ENCODE data around the gene TMCC2.
"Not testable (repeated sequence)": the region's sequence is repeated elsewhere in the genome, so short reads cannot be mapped to it uniquely, and the experiment has no call there.

The TMCC2 gene

DNA sequence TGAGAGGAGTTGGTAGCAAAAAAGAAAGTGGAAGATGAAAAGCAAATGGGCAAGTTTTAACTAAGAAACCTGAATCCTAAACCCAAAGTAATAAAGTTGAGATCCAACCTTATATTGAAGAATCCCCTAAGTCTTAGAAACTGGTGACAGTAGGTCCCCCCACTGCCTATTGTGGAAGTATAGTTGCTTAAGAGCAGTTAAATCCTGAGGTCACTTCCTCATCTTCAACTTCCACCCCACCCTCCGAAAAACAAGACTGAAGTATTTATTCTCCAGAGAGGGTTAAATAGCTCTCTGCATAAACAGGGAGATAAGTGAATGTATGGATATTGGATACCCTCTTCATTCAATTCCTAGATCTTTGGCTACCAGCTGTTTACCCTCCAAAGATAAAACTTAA lies 13.0 kb upstream of the TMCC2 start:
- no peak for DNase-seq (ENCODE audit: low spot score)

DNA sequence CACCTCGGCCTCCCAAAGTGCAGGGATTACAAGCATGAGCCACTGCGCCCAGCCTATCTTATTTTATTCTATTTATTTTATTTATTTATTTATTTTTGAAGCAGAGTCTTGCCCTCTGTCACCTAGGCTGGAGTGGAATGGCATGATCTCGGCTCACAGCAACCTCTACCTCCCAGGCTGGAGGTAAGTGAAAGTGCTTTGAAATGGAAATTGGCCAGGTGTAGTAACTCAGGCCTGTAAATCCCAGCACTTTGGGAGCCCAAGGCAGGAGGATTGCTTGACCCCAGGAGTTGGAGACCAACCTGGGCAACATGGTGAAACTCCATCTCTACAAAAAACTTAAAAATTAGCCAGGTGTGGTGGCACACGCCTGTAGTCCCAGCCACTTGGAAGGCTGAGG lies 11.2 kb upstream of the TMCC2 start:
- DNase-seq (ENCODE audit: low spot score): no peak

DNA sequence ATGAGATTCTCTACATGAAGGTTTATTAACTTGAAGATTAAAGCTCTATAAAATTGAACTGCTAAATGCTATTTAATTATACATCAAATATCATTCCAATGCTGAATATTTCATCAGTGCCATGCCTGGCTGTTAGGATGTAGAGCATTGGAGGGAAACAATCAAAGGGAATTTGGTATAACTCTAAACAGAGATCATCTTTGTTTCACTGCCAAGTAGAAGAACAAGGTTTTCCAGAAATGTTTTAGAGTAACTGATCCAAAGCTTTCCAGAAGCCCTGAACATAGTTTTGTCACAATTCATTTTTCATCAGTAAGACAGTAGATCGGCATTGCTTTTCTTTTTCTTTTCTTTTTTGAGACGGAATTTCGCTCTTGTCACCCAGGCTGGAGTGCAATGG lies 10.3 kb upstream of the TMCC2 start:
- DNase-seq (ENCODE audit: low spot score): no peak

DNA sequence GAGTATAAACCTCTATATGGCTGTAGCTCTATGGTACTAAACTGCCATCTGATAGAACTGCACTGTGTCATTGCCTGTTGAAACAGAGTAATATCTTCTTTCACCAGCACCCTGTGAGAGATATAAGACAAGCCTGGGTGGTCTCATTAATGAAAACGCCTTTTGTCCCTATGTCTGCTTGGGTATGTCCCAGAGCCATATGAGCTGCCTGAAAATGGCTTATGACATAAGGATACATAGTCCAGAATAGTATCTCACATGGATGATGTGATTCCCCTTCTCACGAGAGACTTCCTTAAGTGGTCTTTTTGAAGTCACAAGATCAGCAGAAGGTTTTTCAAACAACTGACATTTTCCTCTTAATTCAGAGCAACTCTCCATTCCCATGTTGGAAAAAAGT lies 7.3 kb upstream of the TMCC2 start:
- no peak for DNase-seq (ENCODE audit: low spot score)

DNA sequence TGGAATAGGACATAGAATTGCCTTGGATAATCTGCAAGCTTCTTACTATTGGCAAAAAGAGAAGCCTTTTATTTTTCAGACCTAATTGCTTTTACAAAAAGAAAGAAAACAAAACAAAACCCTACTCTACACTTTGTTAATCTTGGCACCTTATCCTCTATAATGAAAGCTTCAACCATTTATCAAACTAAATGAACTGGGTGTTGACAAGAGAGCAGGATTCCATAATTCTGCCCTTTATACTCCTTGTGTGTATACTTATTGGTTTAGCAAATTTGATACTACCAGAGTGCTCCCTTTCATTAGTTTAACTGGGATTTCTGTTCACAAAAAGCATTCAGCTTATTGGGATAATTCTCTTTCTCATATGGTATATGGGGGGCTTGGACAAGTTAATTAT lies 3.0 kb upstream of the TMCC2 start:
- no peak for DNase-seq (ENCODE audit: low spot score)

DNA sequence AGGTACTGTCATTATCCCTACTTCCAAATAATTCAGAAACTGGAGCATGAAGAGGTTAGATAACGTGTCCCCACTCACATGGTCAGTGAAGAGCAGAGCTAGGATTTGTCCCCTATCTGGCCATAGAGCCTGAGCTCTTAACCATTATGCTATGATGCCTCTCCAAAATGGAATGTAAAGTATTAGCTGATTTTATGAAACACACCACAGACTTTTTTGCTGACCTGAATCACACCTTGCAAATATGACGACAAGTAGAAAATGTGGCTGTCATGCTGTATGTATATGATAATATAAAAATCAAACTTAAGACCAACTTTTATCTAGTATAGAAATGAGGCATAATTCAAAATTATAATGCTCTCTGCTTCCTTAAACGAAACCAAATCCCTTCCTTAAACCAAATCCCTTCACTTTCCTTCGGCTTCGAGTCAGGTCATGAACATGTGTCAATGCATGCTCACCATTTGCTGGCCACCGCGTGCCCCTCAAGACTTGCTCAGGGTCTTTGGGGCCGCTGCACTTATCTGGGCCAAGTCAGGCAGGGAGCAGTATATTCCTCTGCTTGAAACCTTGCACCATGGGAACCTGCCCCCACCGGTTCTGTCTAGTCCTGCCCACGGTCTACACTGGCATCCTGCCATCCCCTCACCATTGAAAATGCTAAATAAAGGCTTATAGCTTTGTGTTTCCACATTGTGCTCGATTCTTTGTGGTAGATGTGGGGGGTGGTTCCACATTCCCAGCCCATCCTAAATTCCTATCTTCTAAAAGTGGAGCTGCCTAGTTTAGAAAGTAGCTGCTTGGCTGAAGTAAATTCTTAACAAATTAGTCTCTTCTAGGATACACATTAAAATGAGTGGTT lies 1.6 kb upstream of the TMCC2 start:
- no peak for DNase-seq (ENCODE audit: low spot score)

DNA sequence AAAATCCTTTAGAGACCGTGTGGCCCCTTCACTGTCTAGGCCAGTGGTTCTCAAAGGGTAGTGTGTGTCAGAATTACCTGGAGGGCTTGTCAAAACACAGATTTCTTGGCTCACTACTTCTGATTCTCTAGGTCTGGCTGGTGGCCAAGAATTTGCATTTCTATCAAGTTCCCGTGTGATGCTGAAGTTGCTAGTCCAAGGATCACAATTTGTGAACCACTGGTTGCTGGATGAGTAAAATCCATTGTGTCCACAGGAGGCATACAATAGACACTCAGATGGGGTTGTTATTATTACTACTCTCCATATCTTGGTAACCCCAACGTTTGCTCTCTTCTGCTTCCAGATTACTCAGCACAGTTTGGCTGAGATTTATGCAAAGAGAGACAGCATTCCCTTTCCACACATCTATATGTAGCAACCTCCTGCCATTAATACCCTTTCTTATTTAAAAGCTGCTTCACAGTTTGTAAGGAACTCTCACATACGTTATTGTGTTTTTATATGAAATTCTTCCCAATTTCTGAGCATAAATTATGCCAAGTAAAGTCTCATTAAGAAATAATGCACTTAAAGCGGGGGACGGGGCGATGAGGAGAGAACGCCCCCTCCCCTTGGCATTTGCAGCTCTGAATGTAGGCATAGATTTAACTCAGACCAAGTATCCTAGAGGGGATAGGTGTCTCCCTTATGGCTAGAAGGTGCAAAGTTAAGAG lies 720 bp upstream of the TMCC2 start:
- peak; percentile 44 for DNase-seq (ENCODE audit: low spot score)

DNA sequence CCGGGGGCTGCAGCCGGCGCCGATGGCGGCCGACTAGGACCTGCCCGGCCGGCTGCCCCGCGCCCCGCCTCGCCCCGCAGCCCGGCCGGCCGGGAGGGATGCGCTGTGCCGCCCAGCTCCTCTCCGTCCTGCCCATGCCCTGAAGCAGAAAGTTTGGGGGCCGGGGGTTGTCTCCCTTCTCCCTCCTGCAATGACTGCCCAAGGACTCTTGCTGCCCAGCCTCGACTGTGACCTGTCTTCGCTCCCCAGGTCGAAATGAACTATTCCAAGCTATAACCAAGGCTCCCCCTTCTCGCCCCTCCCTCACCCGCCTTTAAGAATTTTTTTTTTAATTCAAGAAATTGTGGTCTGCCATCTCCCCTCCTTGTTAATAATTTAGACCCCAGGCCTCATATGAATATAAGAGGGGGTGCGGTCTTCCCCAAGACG lies 361 bp downstream of the TMCC2 start:
- no peak for DNase-seq (ENCODE audit: low spot score)

DNA sequence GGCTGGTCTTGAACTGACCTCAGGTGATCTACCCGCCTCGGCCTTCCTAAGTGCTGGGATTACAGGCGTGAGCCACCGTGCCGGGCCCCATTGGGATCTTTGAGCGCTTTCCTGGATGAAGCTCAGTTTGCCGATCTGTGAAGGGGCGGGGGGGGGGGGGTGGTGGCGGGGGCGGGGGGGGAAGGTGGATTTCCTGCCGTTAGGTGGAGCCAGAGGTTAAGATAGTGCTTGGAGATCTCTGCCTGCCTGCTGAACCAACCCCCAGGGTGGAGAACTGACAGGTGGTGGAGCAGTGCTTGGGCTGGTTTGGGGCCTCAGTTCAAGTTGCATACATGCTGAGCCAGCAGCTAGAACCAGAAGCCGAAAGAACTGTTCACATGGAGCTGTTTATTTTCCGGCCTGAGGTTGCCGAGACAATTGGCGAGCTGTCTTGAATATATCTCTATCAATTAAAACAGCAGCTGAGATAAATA lies 1.7 kb downstream of the TMCC2 start:
- peak; percentile 76 for DNase-seq (ENCODE audit: low spot score)

DNA sequence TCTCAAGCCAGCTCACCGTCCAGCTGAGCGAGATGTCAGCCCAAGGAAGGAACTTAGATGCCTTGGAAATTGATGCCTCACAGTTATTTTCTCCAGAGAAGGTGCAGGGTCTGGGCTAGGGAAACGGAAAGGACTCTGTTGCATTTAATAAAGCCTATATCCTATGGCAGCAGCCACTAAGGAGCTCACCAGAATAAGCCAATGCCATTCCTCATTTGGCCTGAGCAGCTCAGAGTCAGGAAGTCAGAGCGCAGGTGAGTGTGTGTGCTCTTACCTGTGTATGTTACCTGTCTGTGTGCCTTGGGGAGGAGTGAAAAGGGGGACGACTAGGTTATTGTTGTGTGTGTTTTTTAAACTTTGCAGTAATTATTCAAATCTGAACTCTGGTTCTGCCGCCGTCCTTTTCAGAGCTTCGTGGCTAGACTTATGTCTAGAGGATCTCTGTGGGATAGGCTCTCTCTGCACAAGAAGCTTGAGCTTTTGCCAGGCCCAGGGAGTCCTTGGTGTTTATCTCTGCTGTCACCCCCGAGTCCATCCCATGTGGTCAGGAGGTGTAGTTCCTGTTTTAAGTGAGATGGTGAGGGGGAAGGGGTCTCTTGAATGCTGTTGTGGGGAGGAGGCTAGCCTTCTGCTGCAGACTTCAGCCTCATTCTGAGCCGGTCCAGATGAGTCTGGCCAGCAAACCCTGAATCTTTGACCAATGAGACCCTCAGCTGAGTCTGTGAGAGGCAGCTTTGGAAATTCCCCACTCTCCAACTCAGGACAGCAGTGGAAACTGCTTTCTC lies 2.4 kb downstream of the TMCC2 start:
- DNase-seq (ENCODE audit: low spot score): no peak

DNA sequence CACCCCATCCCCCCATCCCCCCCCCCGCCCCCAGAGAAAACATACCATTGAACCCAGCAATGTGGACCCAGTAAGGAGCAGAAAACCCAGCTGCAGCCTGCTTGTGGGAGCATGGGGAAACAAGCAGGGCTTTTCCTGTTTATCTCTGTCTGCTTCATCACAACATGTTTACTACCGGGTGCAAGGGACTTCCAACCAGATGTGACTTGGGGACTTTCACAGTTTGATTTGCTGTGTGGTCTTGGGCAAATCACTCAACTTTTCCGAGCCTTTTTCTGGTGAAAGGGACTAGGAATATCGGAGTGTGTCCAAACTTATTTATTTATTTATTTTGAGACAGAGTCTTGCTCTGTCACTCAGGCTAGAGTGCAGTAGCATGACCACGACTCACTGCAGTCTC lies 3.2 kb downstream of the TMCC2 start:
- DNase-seq (ENCODE audit: low spot score): no peak

DNA sequence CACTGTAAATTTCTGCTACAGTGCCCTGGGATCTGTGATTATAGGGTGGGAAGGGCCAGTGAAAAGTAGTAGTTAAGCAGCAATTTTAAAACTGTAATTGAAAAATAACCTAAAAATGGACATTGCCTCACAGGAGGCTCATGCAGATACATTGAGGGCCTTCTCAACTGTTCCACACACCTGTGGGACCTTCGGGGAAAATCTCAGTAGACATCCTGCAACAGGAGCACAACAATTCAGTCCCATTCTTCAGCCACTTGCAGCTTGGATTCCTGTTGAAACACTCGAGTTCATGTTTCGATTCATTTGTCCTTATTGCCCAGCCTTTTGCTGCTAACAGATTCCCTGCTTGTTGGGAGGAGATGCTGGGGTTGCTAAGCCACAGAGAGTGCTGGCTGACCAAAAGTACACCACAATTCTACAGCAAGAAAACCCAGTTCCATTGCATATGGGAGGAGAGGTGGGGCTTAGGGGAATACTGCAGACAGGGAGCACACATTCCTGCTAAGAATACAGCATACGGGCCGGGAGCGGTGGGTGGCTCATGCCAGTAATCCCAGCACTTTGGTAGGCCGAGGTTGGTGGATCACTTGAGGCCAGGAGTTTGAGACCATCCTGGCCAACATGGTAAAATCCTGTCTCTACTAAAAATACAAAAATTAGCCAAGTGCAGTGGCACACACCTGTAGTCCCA lies 4.5 kb downstream of the TMCC2 start:
- no peak for DNase-seq (ENCODE audit: low spot score)

DNA sequence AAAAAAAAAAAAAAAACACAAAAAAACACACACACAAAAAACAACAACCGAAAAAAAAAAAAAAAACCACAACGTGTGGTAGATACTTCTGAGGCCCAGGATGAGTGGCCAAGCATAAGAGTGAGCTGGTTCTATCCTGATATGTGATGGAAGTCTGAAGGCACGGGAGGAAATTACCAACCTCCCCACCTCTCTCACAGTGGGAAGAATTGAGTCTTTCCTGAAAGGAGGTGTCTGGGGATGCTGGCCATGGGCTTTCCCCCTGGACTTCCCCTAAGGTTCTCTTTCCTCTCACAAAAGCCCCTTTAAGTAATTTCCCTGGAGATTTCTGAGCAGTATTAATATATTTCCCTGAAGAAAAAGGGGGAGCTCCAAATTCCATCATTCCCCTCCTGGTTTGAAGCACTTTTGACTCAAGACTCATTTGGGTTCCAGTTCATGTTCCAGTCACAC lies 5.2 kb downstream of the TMCC2 start:
- no peak for DNase-seq (ENCODE audit: low spot score)

DNA sequence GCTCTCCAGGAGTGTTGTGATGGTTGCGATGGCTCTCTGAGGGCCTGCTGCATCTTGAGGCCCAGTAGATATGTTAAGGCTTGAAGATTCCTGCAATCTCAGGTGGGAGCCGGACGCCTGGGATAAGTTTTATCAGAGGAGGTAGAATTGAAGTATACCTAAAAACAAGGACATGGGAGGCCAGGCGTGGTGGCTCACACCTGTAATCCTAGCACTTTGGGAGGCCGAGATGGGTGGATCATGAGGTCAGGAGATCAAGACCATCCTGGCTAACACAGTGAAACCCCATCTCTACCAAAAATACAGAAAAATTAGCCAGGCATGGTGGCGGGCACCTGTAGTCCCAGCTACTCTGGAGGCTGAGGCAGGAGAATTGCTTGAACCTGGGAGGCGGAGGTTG lies 6.2 kb downstream of the TMCC2 start:
- not testable (repeated sequence) for DNase-seq (ENCODE audit: low spot score)

DNA sequence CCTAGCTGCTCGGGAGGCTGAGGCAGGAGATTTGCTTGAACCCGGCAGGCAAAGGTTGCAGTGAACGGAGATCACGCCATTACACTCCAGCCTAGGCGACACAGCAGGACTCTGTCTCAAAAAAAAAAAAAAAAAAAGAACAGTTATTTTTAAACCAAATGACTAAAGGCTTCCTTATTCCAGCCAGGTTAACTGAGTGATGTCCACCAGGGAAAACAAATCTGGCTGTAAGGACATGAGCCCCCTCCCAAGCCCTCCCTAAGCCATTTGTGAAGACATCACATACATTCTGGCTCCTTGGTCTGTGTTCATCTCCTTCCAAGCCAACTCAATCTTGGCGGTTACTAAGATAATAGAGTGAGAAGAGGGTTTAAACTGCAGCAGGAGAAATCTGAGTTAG lies 8.2 kb downstream of the TMCC2 start:
- no peak for DNase-seq (ENCODE audit: low spot score)

DNA sequence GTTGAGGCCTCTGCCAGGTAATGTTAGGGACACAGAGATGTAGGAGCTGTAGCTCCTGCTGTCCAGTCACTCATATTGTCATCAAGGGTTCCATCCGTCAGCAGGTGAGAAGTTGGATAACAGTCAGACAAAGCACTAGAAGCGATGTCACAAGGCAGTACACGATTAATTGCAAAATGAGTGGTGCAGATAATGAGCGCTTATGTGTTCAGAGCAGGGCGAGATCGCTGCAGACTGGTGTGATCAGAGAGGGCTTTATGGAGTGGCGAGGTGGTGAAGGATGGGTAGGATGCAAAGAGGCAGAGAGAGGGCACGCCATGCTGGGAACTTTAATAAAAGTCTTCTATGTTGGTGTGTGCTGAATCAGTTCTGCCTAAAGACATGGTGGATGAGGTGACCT lies 8.8 kb downstream of the TMCC2 start:
- no peak for DNase-seq (ENCODE audit: low spot score)

DNA sequence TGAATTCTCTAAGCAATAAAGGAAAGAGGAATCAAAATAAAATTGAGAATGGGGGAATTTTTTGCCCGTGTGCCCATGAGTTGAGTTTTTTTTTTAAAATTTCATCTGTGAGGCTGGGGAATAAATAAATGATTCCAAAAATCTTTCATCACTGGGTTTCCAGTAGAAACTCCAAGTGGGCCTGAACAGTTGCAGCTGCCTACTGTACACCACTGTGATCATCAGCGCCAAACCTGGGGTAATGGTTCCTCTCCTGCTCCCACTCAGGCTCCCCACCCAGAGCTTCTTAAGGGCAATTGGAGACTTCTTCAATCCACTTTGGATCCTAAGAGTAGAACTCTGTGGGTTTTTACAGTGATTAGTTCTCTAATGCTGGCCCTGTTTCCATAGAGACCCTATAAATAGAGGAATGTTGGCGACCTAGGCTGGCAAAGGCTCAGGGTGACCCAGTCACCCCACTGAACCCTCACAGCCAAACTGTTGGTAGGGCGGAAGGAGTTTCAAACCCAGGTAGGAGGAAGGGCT lies 9.3 kb downstream of the TMCC2 start:
- DNase-seq (ENCODE audit: low spot score): no peak

DNA sequence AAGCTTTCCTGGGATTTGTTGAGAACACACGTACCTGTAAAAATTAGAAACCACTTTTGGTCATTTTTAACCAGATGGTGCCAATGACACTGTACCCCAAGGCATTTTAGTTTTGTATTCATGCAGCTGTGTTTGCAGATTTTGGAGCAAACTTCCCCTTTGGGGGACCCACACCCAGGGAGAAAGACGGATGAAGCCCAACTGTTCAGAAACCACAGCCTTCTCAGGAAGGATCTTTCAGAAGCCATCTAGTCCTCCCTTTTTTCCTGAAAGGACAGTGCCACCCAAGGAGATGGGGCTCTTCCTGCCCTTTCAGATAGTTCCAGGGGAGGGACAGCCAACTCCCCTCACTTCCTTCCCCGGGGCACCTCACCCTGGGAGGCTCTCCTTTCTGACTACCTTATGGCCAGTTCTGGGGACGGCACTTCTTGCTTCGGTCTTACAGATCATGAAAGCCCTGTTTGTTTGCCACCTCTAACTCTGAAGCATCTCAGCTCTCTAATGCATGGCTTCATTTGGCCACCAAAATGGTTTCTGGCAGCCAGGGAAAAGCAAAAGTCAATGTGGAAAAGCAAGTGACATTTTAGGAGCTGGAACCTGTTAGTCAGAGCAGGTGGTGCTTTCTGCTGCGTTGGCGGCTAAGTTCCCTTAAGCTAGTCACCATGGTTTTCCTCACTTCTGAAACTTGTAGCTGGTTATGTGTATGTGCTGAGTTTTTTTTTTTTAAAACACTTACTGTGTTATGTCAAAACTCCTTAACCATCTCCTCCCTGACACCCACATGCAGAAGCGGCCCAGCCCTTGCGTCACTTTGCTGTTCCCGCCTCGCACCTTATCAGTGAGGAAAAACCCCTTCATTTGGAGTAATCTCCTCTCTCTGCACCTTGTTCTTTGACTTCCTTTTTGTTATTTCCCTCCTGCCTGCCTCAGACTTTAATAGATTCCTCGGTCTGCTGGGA lies 10.1 kb downstream of the TMCC2 start:
- DNase-seq (ENCODE audit: low spot score): no peak

DNA sequence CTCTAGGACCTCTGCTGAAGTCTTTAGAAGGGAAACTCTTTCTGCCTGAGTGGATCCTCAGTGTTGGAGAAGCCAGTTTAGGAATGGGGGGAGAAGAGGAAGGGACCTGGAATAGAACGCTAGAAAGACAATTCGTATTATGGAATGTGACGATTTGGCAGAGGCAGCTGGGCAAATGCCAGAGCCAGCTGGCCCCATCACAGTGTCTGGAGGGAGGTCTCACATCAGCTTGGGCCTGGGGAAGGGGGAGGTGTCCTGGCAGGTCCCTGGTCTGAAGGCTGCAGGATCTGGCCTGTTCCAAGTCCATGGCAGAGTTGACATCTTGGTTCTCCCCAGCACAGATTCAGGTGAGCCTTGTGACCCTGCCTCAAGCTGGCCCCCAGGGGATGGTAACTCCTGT lies 11.3 kb downstream of the TMCC2 start:
- no peak for DNase-seq (ENCODE audit: low spot score)

DNA sequence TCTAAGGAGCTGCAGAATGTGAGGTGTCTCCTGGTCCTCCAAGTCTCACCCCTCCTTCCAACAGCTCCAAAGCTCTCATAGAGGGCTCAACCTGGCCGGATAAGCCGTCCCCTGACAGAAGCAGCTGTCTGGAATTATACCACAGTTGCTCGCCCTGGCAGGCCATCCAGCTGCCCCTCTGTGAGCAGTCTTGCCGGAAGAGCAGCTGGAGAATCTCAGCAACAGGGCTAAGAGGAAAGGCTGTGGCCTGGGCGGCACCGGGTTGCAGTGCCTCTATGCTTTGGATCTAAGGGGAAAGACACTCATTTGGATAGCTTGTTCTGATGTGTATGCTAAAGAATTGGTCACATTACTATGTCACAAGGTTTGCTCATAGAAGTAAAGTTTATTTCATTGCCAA lies 12.4 kb downstream of the TMCC2 start:
- DNase-seq (ENCODE audit: low spot score): no peak

DNA sequence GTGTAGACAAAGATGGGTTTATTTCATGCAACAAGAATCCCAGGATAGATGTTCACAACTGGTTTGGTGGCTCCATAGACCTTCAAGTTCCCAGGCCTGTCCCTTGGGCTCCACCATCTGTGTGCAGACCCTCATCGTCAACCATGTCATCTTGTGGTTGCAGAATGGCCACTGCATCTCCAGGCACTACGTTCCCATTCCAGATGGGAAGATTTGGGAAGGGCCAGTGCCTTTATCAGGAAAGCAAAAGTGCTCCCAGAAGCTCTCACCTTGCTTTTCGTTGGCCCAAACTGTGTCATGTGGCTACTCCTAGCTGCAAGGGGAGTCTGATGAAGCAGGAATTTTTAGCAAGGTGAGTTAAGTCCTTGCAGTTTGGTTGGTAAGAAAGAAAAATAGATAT lies 12.8 kb downstream of the TMCC2 start:
- no peak for DNase-seq (ENCODE audit: low spot score)
